OCI-LY7 (cell line): Measurements from ENCODE around the gene ELMO1. TPM values are rescaled to one million over a fixed set of nuclear protein-coding genes. Genes with fewer than 3 reads are reported as not detected.

Experiments
- BruUV-seq: library from RNA; stranded (reverse); fragments of 400-500 nt; replicated peaks from 2 replicates; lab custom pipeline; 2021; lab: Mats Ljungman, UMichigan
- CTCF ChIA-PET: fragments of 300-600 bp; sonication (Branson Sonifier 250); formaldehyde crosslinking; loops from one replicate; lab custom pipeline; 2022; ENCODE audit warnings: antibody characterized with exemption; ENCODE audit not compliant: unreplicated experiment; lab: Charles Lee
- POLR2A ChIA-PET: fragments of 300-600 bp; sonication (Branson Sonifier 250); formaldehyde crosslinking; loops from one replicate; lab custom pipeline; 2022; ENCODE audit warnings: antibody characterized with exemption; lab: Charles Lee
- DNase-seq: peaks from one replicate; pipeline ENCODE4 v3.0.0-alpha.2; 2015; ENCODE audit warnings: low spot score
- H2AFZ ChIP-seq: fragments of 200-600 bp; sonication (generic), shearing (Covaris generic); 2 replicates; pipeline ENCODE4 v1.6.1; 2014; ENCODE audit warnings: mild to moderate bottlenecking, antibody characterized with exemption, low read length, moderate library complexity
- H3K27ac ChIP-seq: fragments of 200-600 bp; sonication (generic); 2 replicates; pipeline ENCODE4 v1.5.1; 2014; ENCODE audit warnings: mixed run types, low read depth, mild to moderate bottlenecking, moderate library complexity, low read length, inconsistent platforms; ENCODE audit not compliant: poor library complexity, severe bottlenecking
- H3K36me3 ChIP-seq: fragments of 200-600 bp; sonication (generic); 2 replicates; pipeline ENCODE4 v1.6.1; 2014; ENCODE audit warnings: mild to moderate bottlenecking, antibody characterized with exemption, low read length, moderate library complexity, mixed read lengths; ENCODE audit not compliant: insufficient read depth
- H3K4me1 ChIP-seq: fragments of 200-600 bp; sonication (generic); 2 replicates; pipeline ENCODE4 v1.5.1; 2014; ENCODE audit warnings: mild to moderate bottlenecking, low read length; ENCODE audit not compliant: insufficient read depth, poor library complexity, severe bottlenecking
- H3K4me2 ChIP-seq: fragments of 200-600 bp; sonication (generic); 2 replicates; pipeline ENCODE4 v1.6.1; 2014; ENCODE audit warnings: mild to moderate bottlenecking, low read length
- H3K4me3 ChIP-seq: fragments of 200-600 bp; sonication (generic); 2 replicates; pipeline ENCODE4 v1.5.1; 2014; ENCODE audit warnings: mild to moderate bottlenecking, low read depth, low read length; ENCODE audit not compliant: poor library complexity, severe bottlenecking
- H3K79me2 ChIP-seq: fragments of 200-600 bp; sonication (generic); 2 replicates; pipeline ENCODE4 v1.6.1; 2016; ENCODE audit warnings: low read depth, mild to moderate bottlenecking, low read length, moderate library complexity, mixed read lengths; ENCODE audit not compliant: insufficient read depth
- H3K9me2 ChIP-seq: fragments of 200-600 bp; sonication (generic); 2 replicates; pipeline ENCODE4 v1.6.1; 2016; ENCODE audit warnings: mild to moderate bottlenecking, low read length, mixed read lengths; ENCODE audit not compliant: insufficient read depth
- H3K9me3 ChIP-seq: fragments of 200-600 bp; sonication (generic); 2 replicates; pipeline ENCODE4 v1.6.1; 2014; ENCODE audit warnings: mild to moderate bottlenecking, mixed run types, low read length, mixed read lengths
- H4K20me1 ChIP-seq: fragments of 200-600 bp; sonication (generic); 2 replicates; pipeline ENCODE4 v1.6.1; 2014; ENCODE audit warnings: mild to moderate bottlenecking, antibody characterized with exemption, low read length, moderate library complexity, mixed read lengths; ENCODE audit not compliant: insufficient read depth
- CTCF ChIP-seq: fragments of 200-600 bp; sonication (generic); conservative IDR thresholded peaks from 2 replicates; pipeline ENCODE4 v1.5.1; 2014; ENCODE audit warnings: mild to moderate bottlenecking, antibody characterized with exemption, low read length, moderate library complexity, mixed read lengths
- EZH2phosphoT487 ChIP-seq: fragments of 200-600 bp; sonication (generic); IDR thresholded peaks from 2 replicates; pipeline ENCODE4 v1.6.1; 2018; ENCODE audit warnings: low read depth, borderline replicate concordance, mild to moderate bottlenecking, mixed run types, antibody characterized with exemption, low read length, moderate library complexity, mixed read lengths
- intact Hi-C: fragments of 100-400 bp; cut with micrococcal nuclease; formaldehyde crosslinking; loops from one replicate; pipeline ENCODE4 v1.10.0; 2022; ENCODE audit not compliant: unreplicated experiment
- total RNA-seq, 2 experiments: library from RNA; depleted of rRNA in 1 of 2; stranded (reverse); fragments of >200 nt in 1 of 2; shearing (Covaris generic) in 1 of 2; gene quantifications; 2 replicates each; pipeline ENCODE4 v1.2.3, GENCODE V29; 2014 to 2022

Gene ELMO1
- total RNA-seq, 2 experiments from 2014 or later, result 101 to 103 TPM

GRCh38 chr7:37445790-37446189, 2.9 kb downstream of the ELMO1 start:
- Histone ChIP-seq H2AFZ (no peak overlapping the region), H3K9me3 (no peaks in the 10 kb centered on the region), H3K27ac (no peak overlapping the region), H3K4me1 (peaks cover 19% of the 10 kb centered on the region), H3K79me2 (no peaks in the 10 kb centered on the region), H3K4me3 (no peak overlapping the region), H3K36me3 (no peaks in the 10 kb centered on the region), H4K20me1 (no peaks in the 10 kb centered on the region), H3K9me2 (no peaks in the 10 kb centered on the region), H3K4me2 (no peak overlapping the region)
- ChIA-PET CTCF (no interaction called here), POLR2A (no interaction called here)
- no peak for DNase-seq
- intact Hi-C loops, result no loop called here
- no peak for TF ChIP-seq EZH2phosphoT487
- no peak for TF ChIP-seq CTCF
- no TSS peak for BruUV-seq

GRCh38 chr7:37445064-37445723, 3.5 kb downstream of the ELMO1 start:
- Histone ChIP-seq H3K9me3 (no peaks in the 10 kb centered on the region), H4K20me1 (no peaks in the 10 kb centered on the region), H3K4me1 (peaks cover 19% of the 10 kb centered on the region), H3K9me2 (no peaks in the 10 kb centered on the region), H2AFZ (no peak overlapping the region), H3K79me2 (no peaks in the 10 kb centered on the region), H3K4me2 (no peak overlapping the region), H3K36me3 (no peaks in the 10 kb centered on the region), H3K27ac (no peak overlapping the region), H3K4me3 (no peak overlapping the region)
- BruUV-seq, result no TSS peak
- intact Hi-C loops, result no loop called here
- DNase-seq, result no peak
- POLR2A ChIA-PET, result no interaction called here
- CTCF ChIA-PET, result interaction anchor here (0.6 kb wide), 1 partner anchor 467 kb away, joined by 3 read pairs; no protein-coding TSS in a partner anchor
- TF ChIP-seq EZH2phosphoT487 (no peak), CTCF (no peak)

GRCh38 chr7:37443627-37444026, 5.0 kb downstream of the ELMO1 start:
- no peak for TF ChIP-seq EZH2phosphoT487
- TF ChIP-seq CTCF, result no peak
- H3K4me3 ChIP-seq, result no peak overlapping the region
- H3K27ac ChIP-seq, result no peak overlapping the region
- H4K20me1 ChIP-seq, result no peaks in the 10 kb centered on the region
- H2AFZ ChIP-seq, result no peak overlapping the region
- intact Hi-C loops, result no loop called here
- H3K4me1 ChIP-seq, result peaks cover 6% of the 10 kb centered on the region
- no peaks in the 10 kb centered on the region for H3K9me2 ChIP-seq
- no peak for DNase-seq
- POLR2A ChIA-PET, result interaction anchor here (0.6 kb wide), 1 partner anchor 1560 kb away, joined by 3 read pairs; no protein-coding TSS in a partner anchor
- H3K9me3 ChIP-seq, result no peaks in the 10 kb centered on the region
- no peaks in the 10 kb centered on the region for H3K36me3 ChIP-seq
- no peaks in the 10 kb centered on the region for H3K79me2 ChIP-seq
- CTCF ChIA-PET, result no interaction called here
- BruUV-seq, result no TSS peak
- H3K4me2 ChIP-seq, result no peak overlapping the region
